Ascending aorta (tissue), 2 donors: ENCODE measurements around the gene MARK2. TPM values are rescaled to one million over a fixed set of nuclear protein-coding genes. Genes with fewer than 3 reads are reported as not detected.

Source experiments
- DNase-seq, 2 donors: peaks; one replicate each; pipeline ENCODE4 v3.0.0-alpha.2; 2019; ENCODE audit warnings: low spot score in 2 of 2
- H3K27ac ChIP-seq, 2 donors: fragments of 200-600 bp; sonication (generic); one replicate each; pipeline ENCODE4 v1.5.1; 2016 to 2017; ENCODE audit warnings: mild to moderate bottlenecking in 1 of 2
- H3K27me3 ChIP-seq: fragments of 200-600 bp; sonication (generic); one replicate; pipeline ENCODE4 v1.5.1; 2017
- H3K36me3 ChIP-seq, 2 donors: fragments of 200-600 bp; sonication (generic); one replicate each; pipeline ENCODE4 v1.5.1; 2016
- H3K4me1 ChIP-seq, 2 donors: fragments of 200-600 bp; sonication (generic); one replicate each; pipeline ENCODE4 v1.5.1; 2016 to 2017; ENCODE audit warnings: mild to moderate bottlenecking in 1 of 2
- H3K4me3 ChIP-seq, 2 donors: fragments of 200-600 bp; sonication (generic); one replicate each; pipeline ENCODE4 v1.5.1; 2016 to 2017; ENCODE audit warnings: mild to moderate bottlenecking in 1 of 2
- H3K9me3 ChIP-seq, 2 donors: fragments of 200-600 bp; sonication (generic); one replicate each; pipeline ENCODE4 v1.5.1; 2016
- intact Hi-C: fragments of 100-400 bp; cut with DNase I; formaldehyde crosslinking; loops from one replicate; pipeline ENCODE4 v1.15.1; 2023
- total RNA-seq: library from RNA; depleted of rRNA; stranded (reverse); fragments of >200 nt; gene quantifications from one replicate; pipeline ENCODE4 v1.1.0, GENCODE V29; 2016
- TF ChIP-seq, protein P1 (sequence below), 3 experiments: fragments of 200-600 bp in 2 of 3; fragments of 450-650 bp in 1 of 3; sonication (generic) in 2 of 3; IDR thresholded peaks; one replicate each; pipeline ENCODE4 v1.5.1; 2016 to 2019; ENCODE audit warnings: antibody characterized with exemption in 3 of 3, mild to moderate bottlenecking in 1 of 3, moderate library complexity in 1 of 3

Gene MARK2
- total RNA-seq = 45.7 TPM

DNA sequence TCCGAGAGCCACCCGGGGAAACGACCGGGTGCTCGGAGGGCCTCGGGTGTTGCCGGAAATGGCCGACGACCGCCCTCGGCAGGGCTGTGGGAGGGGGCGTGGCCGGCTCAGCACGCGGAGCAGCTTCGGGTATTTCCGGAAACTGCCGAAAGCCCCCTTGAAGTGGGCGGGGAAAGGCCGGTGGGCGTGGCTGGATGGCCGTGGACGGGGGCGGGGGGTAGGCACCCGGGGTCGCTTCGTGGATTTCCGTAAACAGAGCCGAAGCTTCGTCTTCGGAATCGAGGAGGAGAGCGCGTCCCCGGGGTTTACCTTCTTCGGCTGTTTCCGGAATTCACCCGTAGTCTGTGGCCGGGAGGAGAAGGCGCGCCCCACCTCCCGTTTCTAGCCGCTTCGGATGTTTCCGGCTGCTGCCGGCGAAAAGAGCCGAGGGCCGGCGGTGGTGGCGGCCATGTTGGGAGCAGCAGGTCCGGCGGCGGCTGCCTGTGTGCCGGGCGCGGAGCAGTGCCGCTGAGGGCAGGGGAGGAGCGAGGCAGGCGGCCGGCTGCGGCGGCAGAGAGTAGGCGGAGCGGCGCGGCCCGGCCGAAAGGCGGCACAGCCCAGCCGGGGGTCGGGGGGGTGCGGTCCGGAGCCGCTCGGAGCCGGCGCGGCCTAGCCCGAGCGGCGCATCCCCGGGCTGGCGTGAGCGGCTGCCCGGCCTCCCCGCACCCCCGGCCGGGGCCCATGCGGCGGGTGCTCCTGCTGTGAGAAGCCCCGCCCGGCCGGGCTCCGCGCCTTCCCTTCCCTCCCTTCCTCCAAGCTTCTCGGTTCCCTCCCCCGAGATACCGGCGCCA lies at the start of gene MARK2:
MARK2 (plus strand) TSS at position 433 of the 830 bp plus-strand sequence; CDS start at position 830, 397 bp downstream.
- Histone ChIP-seq H3K4me1 (peaks cover 7 to 38% of the 10 kb centered on the region in 2 donors), H3K9me3 (no peaks in the 10 kb centered on the region), H3K36me3 (peaks cover 2 to 15% of the 10 kb centered on the region in 2 donors), H3K4me3 (peak within 1 kb of the TSS; percentile 93 to 96), H3K27ac (peak within 1 kb of the TSS; percentile 81 to 83), H3K27me3 (no peaks in the 10 kb centered on the region)
- peak; percentile 83 to 99 for DNase-seq
- TF ChIP-seq, protein P1, sequence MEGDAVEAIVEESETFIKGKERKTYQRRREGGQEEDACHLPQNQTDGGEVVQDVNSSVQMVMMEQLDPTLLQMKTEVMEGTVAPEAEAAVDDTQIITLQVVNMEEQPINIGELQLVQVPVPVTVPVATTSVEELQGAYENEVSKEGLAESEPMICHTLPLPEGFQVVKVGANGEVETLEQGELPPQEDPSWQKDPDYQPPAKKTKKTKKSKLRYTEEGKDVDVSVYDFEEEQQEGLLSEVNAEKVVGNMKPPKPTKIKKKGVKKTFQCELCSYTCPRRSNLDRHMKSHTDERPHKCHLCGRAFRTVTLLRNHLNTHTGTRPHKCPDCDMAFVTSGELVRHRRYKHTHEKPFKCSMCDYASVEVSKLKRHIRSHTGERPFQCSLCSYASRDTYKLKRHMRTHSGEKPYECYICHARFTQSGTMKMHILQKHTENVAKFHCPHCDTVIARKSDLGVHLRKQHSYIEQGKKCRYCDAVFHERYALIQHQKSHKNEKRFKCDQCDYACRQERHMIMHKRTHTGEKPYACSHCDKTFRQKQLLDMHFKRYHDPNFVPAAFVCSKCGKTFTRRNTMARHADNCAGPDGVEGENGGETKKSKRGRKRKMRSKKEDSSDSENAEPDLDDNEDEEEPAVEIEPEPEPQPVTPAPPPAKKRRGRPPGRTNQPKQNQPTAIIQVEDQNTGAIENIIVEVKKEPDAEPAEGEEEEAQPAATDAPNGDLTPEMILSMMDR (IDR thresholded peaks at IDR 0.05) = no peak
- intact Hi-C loops = loop anchor here (1.0 to 5.0 kb wide), 5 partner anchors 26 to 100 kb away; partner anchors contain the start of genes NAA40 and SPINDOC

- no peak for DNase-seq
- no peaks in the 10 kb centered on the region for H3K4me1 ChIP-seq
- no peaks in the 10 kb centered on the region for H3K27me3 ChIP-seq
- H3K27ac ChIP-seq = no peak overlapping the region
- H3K36me3 ChIP-seq = no peaks in the 10 kb centered on the region
- intact Hi-C loops = no loop called here
- peaks cover 14 to 15% of the 10 kb centered on the region in 2 donors for H3K9me3 ChIP-seq
- TF ChIP-seq, protein P1 (IDR thresholded peaks at IDR 0.05) = no peak
- no peak overlapping the region for H3K4me3 ChIP-seq
Observed at GRCh38 chr11:63791495-63792167, 47.3 kb upstream of the MARK2 start.

- Histone ChIP-seq H3K4me1 (no peaks in the 10 kb centered on the region), H3K4me3 (no peak overlapping the region), H3K27me3 (no peaks in the 10 kb centered on the region), H3K27ac (no peak overlapping the region), H3K36me3 (no peaks in the 10 kb centered on the region), H3K9me3 (peaks cover 14 to 15% of the 10 kb centered on the region in 2 donors)
- no peak for DNase-seq
- TF ChIP-seq, protein P1 (IDR thresholded peaks at IDR 0.05) = no peak
- intact Hi-C loops = no loop called here
Observed at GRCh38 chr11:63793161-63793560, 45.7 kb upstream of the MARK2 start.

DNA sequence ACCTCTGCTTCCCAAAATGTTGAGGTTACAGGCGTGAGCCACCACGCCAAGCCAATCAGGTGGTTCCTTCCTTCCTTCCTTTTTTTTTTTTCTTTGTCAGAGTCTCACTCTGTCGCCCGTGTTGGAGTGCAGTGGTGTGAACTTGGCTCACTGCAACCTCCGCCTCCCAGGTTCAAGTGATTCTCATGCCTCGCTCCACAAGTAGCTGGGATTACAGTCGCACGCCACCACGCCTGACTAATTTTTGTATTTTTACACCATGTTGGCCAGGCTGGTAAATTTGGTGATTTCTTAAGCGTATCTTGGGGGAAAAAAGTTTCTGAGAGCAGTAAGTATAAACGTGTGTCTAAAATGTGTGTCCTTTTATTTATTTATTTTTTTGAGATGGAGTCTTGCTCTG lies 43.8 kb upstream of the MARK2 start:
- H3K9me3 ChIP-seq = peaks cover 14 to 15% of the 10 kb centered on the region in 2 donors
- H3K36me3 ChIP-seq = no peaks in the 10 kb centered on the region
- no peaks in the 10 kb centered on the region for H3K4me1 ChIP-seq
- intact Hi-C loops = no loop called here
- no peaks in the 10 kb centered on the region for H3K27me3 ChIP-seq
- no peak for DNase-seq
- TF ChIP-seq, protein P1 (IDR thresholded peaks at IDR 0.05) = no peak
- H3K4me3 ChIP-seq = no peak overlapping the region
- H3K27ac ChIP-seq = no peak overlapping the region

GRCh38 chr11:63800921-63801320 lies 38.0 kb upstream of the MARK2 start:
- intact Hi-C loops = no loop called here
- H3K36me3 ChIP-seq = no peaks in the 10 kb centered on the region
- no peak overlapping the region for H3K4me3 ChIP-seq
- no peak for DNase-seq
- H3K27ac ChIP-seq = no peak overlapping the region
- TF ChIP-seq, protein P1 (IDR thresholded peaks at IDR 0.05) = no peak
- no peaks in the 10 kb centered on the region for H3K4me1 ChIP-seq
- H3K27me3 ChIP-seq = no peaks in the 10 kb centered on the region
- no peaks in the 10 kb centered on the region for H3K9me3 ChIP-seq
